ENCODE results near the gene GABARAPL1.
"Not testable (repeated sequence)": the region's sequence is repeated elsewhere in the genome, so short reads cannot be mapped to it uniquely, and the experiment has no call there.

The GABARAPL1 gene

GRCh38 chr12:10212739-10213131 is at the start of gene GABARAPL1:
GABARAPL1 (plus strand) TSS chr12:10212877; CDS start chr12:10213130, 253 bp downstream.
- no peak for DNase-seq

GRCh38 chr12:10163084-10163483 is 49.6 kb upstream of the GABARAPL1 start:
- no peak for DNase-seq

- no peak for DNase-seq
These were observed 47.3 kb upstream of the GABARAPL1 start for GRCh38 chr12:10165421-10165820.

GRCh38 chr12:10167599-10167998 is 45.1 kb upstream of the GABARAPL1 start:
- no peak for DNase-seq

- no peak for DNase-seq
These were observed 43.6 kb upstream of the GABARAPL1 start for GRCh38 chr12:10169104-10169503.

- DNase-seq: no peak
These were observed 42.5 kb upstream of the GABARAPL1 start for GRCh38 chr12:10170216-10170615.

GRCh38 chr12:10171973-10172728 is 40.5 kb upstream of the GABARAPL1 start, which contains the start of gene OLR1:
OLR1 (minus strand) TSS chr12:10172132; CDS start chr12:10172077, 55 bp downstream.
- DNase-seq: no peak

GRCh38 chr12:10174986-10175614 is 37.6 kb upstream of the GABARAPL1 start:
- DNase-seq: no peak

GRCh38 chr12:10175846-10176636 is 36.6 kb upstream of the GABARAPL1 start:
- DNase-seq: no peak

- DNase-seq: no peak
These were observed 33.9 kb upstream of the GABARAPL1 start, which contains the start of gene TMEM52B for GRCh38 chr12:10178821-10179220. TMEM52B (plus strand) TSS chr12:10179032; CDS start chr12:10179575, 543 bp downstream.

- DNase-seq: no peak
These were observed 32.9 kb upstream of the GABARAPL1 start for GRCh38 chr12:10179776-10180181.

- DNase-seq: no peak
These were observed 30.2 kb upstream of the GABARAPL1 start for GRCh38 chr12:10182354-10183049.

- DNase-seq: no peak
These were observed 28.3 kb upstream of the GABARAPL1 start for GRCh38 chr12:10184261-10184843.

GRCh38 chr12:10186299-10186698 is 26.4 kb upstream of the GABARAPL1 start:
- no peak for DNase-seq

- not testable (repeated sequence) for DNase-seq
These were observed 25.7 kb upstream of the GABARAPL1 start for GRCh38 chr12:10186958-10187357.

- DNase-seq: no peak
These were observed 23.0 kb upstream of the GABARAPL1 start for GRCh38 chr12:10189653-10190052.

- DNase-seq: no peak
These were observed 21.9 kb upstream of the GABARAPL1 start for GRCh38 chr12:10190558-10191388.

GRCh38 chr12:10191865-10192264 is 20.8 kb upstream of the GABARAPL1 start:
- DNase-seq: no peak

- DNase-seq: no peak
These were observed 18.5 kb upstream of the GABARAPL1 start for GRCh38 chr12:10194160-10194670.

GRCh38 chr12:10196210-10196609 is 16.5 kb upstream of the GABARAPL1 start:
- no peak for DNase-seq

- DNase-seq: no peak
These were observed 14.8 kb upstream of the GABARAPL1 start for GRCh38 chr12:10197879-10198278.
